NB4 (cell line): ENCODE results near the gene CERKL.

Experiments used
- POLR2A ChIP-seq: IDR thresholded peaks from 2 replicates; pipeline ENCODE4 v1.6.1; 2011; ENCODE audit warnings: mild to moderate bottlenecking; ENCODE audit not compliant: insufficient read length; ENCODE audit errors: extremely low read depth
- TF ChIP-seq, protein P1 (sequence below): IDR thresholded peaks from one replicate; pipeline ENCODE4 v1.5.1; 2012; ENCODE audit warnings: low read depth, low read length

DNA sequence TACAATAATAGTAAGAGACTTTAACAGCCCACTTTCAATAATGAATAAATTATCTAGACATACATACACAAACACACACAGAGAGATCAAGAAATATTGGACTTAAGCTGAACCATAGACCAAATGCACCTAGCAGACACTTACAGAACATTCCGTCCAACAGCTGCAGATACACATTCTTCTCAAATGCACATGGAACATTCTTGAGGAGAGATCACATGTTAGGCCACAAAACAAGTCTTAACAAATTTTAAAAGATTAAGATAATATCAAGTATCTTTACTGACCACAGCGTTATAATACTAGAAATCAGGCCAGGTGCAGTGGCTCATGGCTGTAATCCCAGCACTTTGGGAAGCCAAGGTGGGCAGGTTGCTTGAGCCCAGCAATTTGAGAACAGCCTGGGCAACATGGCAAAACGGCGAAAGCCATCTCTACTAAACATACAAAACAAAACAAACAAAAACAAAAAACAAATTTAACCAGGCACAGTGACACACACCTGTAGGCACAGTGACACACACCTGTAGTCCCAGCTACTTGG is 7.4 kb downstream of the CERKL start:
- TF ChIP-seq, protein P1, sequence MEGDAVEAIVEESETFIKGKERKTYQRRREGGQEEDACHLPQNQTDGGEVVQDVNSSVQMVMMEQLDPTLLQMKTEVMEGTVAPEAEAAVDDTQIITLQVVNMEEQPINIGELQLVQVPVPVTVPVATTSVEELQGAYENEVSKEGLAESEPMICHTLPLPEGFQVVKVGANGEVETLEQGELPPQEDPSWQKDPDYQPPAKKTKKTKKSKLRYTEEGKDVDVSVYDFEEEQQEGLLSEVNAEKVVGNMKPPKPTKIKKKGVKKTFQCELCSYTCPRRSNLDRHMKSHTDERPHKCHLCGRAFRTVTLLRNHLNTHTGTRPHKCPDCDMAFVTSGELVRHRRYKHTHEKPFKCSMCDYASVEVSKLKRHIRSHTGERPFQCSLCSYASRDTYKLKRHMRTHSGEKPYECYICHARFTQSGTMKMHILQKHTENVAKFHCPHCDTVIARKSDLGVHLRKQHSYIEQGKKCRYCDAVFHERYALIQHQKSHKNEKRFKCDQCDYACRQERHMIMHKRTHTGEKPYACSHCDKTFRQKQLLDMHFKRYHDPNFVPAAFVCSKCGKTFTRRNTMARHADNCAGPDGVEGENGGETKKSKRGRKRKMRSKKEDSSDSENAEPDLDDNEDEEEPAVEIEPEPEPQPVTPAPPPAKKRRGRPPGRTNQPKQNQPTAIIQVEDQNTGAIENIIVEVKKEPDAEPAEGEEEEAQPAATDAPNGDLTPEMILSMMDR = no peak
- TF ChIP-seq POLR2A = no peak
